Activated CD4-positive, alpha-beta memory T cell treated with anti-CD3 and anti-CD28 coated beads for 36 hours (primary cell): Measurements from ENCODE around the gene OTOG. TPM values are rescaled to one million over a fixed set of nuclear protein-coding genes. Genes with fewer than 3 reads are reported as not detected.

Source experiments
- CTCF ChIA-PET: fragments of 350-600 bp; sonication (Branson Sonifier 250); formaldehyde crosslinking; loops from one replicate; lab custom pipeline; 2021; ENCODE audit warnings: antibody characterized with exemption, inconsistent platforms; lab: Charles Lee
- POLR2A ChIA-PET: fragments of 350-600 bp; sonication (Branson Sonifier 250); formaldehyde crosslinking; loops from one replicate; lab custom pipeline; 2021; ENCODE audit warnings: antibody characterized with exemption; lab: Charles Lee
- DNase-seq: peaks from one replicate; pipeline ENCODE4 v3.0.0-alpha.2; 2020
- H3K27ac Mint-ChIP-seq: one replicate; pipeline ENCODE4 v1.8.0; 2021; ENCODE audit warnings: mixed read lengths
- H3K27me3 Mint-ChIP-seq: one replicate; pipeline ENCODE4 v1.8.0; 2021; ENCODE audit warnings: mixed read lengths
- H3K36me3 Mint-ChIP-seq: one replicate; pipeline ENCODE4 v1.8.0; 2021; ENCODE audit warnings: mixed read lengths
- H3K4me1 Mint-ChIP-seq: one replicate; pipeline ENCODE4 v1.8.0; 2021; ENCODE audit warnings: low read depth, mixed read lengths
- H3K4me3 Mint-ChIP-seq: one replicate; pipeline ENCODE4 v1.8.0; 2021; ENCODE audit warnings: mild to moderate bottlenecking, mixed read lengths
- H3K9me3 Mint-ChIP-seq: one replicate; pipeline ENCODE4 v1.8.0; 2021; ENCODE audit warnings: mixed read lengths
- intact Hi-C: fragments of 100-400 bp; cut with micrococcal nuclease; formaldehyde crosslinking; loops from one replicate; pipeline ENCODE4 v1.15.1; 2023
- total RNA-seq, 2 experiments: library from RNA; stranded (reverse); gene quantifications; one replicate each; pipeline ENCODE4 v1.2.3, GENCODE V29; 2021

OTOG gene
- total RNA-seq, 2 experiments from 2014 or later: not detected

DNA sequence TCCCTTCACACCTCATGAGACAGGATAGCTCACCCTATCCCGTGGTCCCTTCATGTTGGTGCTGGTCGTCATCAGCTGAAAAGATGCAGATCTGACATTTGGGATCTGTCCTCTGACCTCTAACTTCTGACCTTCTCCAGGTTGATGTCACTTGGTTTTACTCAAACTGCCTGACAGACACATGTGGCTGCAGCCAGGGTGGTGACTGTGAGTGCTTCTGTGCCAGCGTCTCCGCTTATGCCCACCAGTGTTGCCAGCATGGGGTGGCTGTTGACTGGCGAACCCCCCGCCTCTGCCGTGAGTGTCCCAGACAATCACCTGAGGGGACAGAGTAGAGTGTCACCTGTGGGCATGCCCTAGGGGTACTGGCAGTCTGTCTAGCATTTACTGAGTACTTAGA is 49.7 kb downstream of the OTOG start:
- H3K27ac Mint-ChIP-seq: no peak overlapping the region
- ChIA-PET POLR2A (no interaction called here), CTCF (interaction anchor here (0.9 to 2.2 kb wide), 2 partner anchors 31 to 134 kb away, joined by 3 to 10 read pairs; no protein-coding TSS in a partner anchor)
- no peaks in the 10 kb centered on the region for H3K36me3 Mint-ChIP-seq
- H3K4me3 Mint-ChIP-seq: no peak overlapping the region
- H3K4me1 Mint-ChIP-seq: peaks cover 9% of the 10 kb centered on the region
- peak; percentile 5 for DNase-seq
- intact Hi-C loops: no loop called here
- peaks cover 6% of the 10 kb centered on the region for H3K27me3 Mint-ChIP-seq
- no peaks in the 10 kb centered on the region for H3K9me3 Mint-ChIP-seq

DNA sequence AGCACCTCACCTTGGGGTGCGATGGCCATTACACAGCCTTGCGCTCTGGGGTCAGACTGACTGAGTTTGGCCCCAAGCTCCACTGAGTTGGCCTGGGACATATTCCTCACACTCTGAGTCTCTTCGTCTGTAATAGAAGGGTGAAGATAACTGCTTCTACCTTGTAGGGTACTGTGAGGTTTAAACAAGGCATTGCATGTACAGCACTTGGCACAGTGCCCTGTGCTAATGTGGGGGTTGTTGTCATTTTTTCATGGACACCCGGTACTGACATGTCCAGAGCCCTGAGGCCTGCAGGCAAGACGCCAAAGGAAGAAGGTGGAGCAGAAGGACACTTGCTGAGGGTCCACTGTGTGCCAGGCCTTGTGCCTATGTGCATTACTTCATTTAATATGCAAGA is 50.7 kb downstream of the OTOG start:
- DNase-seq: peak; percentile 5
- intact Hi-C loops: no loop called here
- CTCF ChIA-PET: interaction anchor here (0.9 to 2.2 kb wide), 4 partner anchors 30 to 214 kb away, joined by 3 to 10 read pairs (median 4); no protein-coding TSS in a partner anchor
- peaks cover 10% of the 10 kb centered on the region for H3K4me1 Mint-ChIP-seq
- H3K4me3 Mint-ChIP-seq: no peak overlapping the region
- no peak overlapping the region for H3K27ac Mint-ChIP-seq
- POLR2A ChIA-PET: no interaction called here
- H3K36me3 Mint-ChIP-seq: no peaks in the 10 kb centered on the region
- no peaks in the 10 kb centered on the region for H3K9me3 Mint-ChIP-seq
- peaks cover 3% of the 10 kb centered on the region for H3K27me3 Mint-ChIP-seq

GRCh38 chr11:17598700-17599459 is 51.8 kb downstream of the OTOG start:
- POLR2A ChIA-PET: no interaction called here
- intact Hi-C loops: loop anchor here (1.0 kb wide), 2 partner anchors 132 to 380 kb away; no protein-coding TSS in a partner anchor
- Mint-ChIP-seq H3K27me3 (peaks cover 3% of the 10 kb centered on the region), H3K4me3 (no peak overlapping the region), H3K4me1 (peaks cover 10% of the 10 kb centered on the region), H3K36me3 (no peaks in the 10 kb centered on the region), H3K9me3 (no peaks in the 10 kb centered on the region), H3K27ac (no peak overlapping the region)
- CTCF ChIA-PET: interaction anchor here (0.7 to 3.5 kb wide), 25 partner anchors 9 to 402 kb away, joined by 3 to 23 read pairs (median 4); partner anchors contain the start of genes KCNJ11 and USH1C
- peak; percentile 80 for DNase-seq

DNA sequence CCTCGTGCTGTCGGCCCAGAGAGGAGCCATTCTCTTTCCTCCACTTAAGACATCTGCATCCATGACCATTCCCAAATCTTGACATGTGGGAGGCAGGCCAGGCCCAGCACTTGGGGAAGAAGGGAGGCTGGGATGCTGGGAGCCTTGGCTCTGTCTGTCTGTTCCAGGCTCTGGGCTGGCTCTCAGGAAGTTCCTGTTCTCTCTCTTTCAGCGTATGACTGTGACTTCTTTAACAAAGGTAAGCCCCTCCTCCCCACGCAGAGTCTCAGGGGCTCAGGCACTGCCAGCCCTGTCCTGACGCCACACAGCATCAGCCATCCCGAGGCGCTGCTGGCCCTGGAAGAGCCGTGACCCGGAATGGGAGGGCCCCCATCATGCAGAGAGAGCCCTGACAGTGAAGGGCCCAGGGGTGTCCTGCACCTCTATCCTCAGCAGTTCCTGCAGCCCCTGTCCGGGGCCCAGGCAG is 52.4 kb downstream of the OTOG start:
- POLR2A ChIA-PET: no interaction called here
- Mint-ChIP-seq H3K9me3 (no peaks in the 10 kb centered on the region), H3K4me3 (no peak overlapping the region), H3K27ac (no peak overlapping the region), H3K27me3 (no peaks in the 10 kb centered on the region), H3K36me3 (no peaks in the 10 kb centered on the region), H3K4me1 (peaks cover 10% of the 10 kb centered on the region)
- peak; percentile 5 for DNase-seq
- intact Hi-C loops: loop anchor here (1.0 kb wide), 2 partner anchors 132 to 380 kb away; no protein-coding TSS in a partner anchor
- CTCF ChIA-PET: interaction anchor here (0.7 to 3.5 kb wide), 20 partner anchors 9 to 401 kb away, joined by 3 to 23 read pairs (median 4); partner anchors contain the start of gene USH1C

DNA sequence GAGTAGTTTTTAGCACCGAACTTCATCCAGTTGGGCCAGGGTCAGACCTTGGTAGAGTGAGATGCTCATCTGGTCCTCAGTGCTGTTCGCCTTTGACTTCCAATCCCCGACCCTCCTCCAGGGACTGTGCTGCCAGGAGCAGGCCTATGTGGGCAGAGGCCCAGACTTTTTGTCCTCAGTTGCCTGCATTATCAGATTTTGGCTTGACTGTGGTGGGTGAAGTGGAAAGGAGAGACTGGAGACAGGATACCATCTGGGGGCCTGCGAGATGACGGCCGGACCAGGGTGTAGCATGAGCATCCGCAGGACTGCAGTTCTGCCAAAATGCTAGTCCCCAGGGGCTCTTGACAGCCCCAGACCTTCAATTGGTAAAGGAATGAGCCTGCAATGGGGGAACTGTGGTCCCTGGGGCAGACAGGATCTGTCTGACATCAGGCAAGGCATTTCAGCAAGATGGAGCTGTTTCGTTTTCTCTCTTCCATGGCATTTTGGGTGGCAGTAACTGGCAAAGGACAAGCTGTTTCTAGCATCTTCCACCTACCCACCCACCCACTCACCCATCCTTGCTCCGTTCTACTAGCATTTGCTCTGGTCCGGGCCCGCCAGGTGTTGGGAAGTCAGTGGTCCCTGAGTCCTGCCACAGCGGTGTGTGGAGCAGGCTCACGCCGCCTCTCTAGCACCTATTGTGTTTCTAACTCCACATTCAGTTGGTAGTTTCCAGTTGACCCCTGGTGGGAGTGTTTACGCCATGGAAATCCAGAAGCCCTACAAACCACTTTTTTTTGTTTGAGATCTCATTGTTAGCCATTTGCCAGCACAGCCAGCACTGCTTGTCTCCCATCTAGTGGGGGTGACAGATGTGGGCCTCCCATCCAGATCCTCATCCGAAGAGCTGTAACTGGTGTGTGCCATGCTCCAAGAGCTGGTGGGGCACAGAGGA is 53.5 kb downstream of the OTOG start:
- no peak overlapping the region for H3K27ac Mint-ChIP-seq
- no peaks in the 10 kb centered on the region for H3K27me3 Mint-ChIP-seq
- H3K4me1 Mint-ChIP-seq: peaks cover 10% of the 10 kb centered on the region
- H3K36me3 Mint-ChIP-seq: no peaks in the 10 kb centered on the region
- ChIA-PET CTCF (interaction anchor here (0.6 to 3.5 kb wide), 5 partner anchors 17 to 377 kb away, joined by 3 to 23 read pairs (median 7); no protein-coding TSS in a partner anchor), POLR2A (interaction anchor here (0.6 kb wide), 1 partner anchor 138 kb away, joined by 3 read pairs; no protein-coding TSS in a partner anchor)
- peak; percentile 5 for DNase-seq
- no peaks in the 10 kb centered on the region for H3K9me3 Mint-ChIP-seq
- H3K4me3 Mint-ChIP-seq: no peak overlapping the region
- intact Hi-C loops: no loop called here

DNA sequence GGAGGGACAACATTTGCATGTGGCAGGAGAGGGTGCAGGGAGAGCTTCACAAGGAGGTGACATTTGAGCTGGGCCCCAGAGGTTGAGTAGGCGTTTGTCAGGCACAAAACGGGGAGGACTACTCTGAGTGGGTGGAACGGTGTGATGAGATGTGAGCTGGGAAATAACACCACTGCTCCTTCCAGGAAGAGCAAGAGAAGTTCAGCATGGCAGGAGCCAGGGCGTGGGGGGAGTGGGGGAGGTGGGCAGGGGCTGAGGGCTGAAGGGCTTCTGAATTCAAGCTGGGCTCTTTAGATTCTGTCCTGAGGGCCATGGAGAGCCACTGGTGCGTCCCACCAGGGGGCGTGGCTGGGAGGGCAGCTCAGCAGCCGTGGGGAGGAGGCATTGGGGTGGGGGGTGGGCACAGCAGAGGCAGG is 54.2 kb downstream of the OTOG start:
- intact Hi-C loops: no loop called here
- DNase-seq: peak; percentile 9
- no peaks in the 10 kb centered on the region for H3K27me3 Mint-ChIP-seq
- H3K27ac Mint-ChIP-seq: no peak overlapping the region
- H3K4me1 Mint-ChIP-seq: peaks cover 10% of the 10 kb centered on the region
- POLR2A ChIA-PET: interaction anchor here (0.6 kb wide), 1 partner anchor 137 kb away, joined by 3 read pairs; no protein-coding TSS in a partner anchor
- no peaks in the 10 kb centered on the region for H3K9me3 Mint-ChIP-seq
- H3K4me3 Mint-ChIP-seq: no peak overlapping the region
- CTCF ChIA-PET: interaction anchor here (0.6 to 3.5 kb wide), 2 partner anchors 119 to 129 kb away, joined by 3 to 23 read pairs; no protein-coding TSS in a partner anchor
- no peaks in the 10 kb centered on the region for H3K36me3 Mint-ChIP-seq

GRCh38 chr11:17601676-17602075 is 54.6 kb downstream of the OTOG start:
- Mint-ChIP-seq H3K27me3 (no peaks in the 10 kb centered on the region), H3K36me3 (no peaks in the 10 kb centered on the region), H3K9me3 (no peaks in the 10 kb centered on the region), H3K4me1 (peaks cover 10% of the 10 kb centered on the region), H3K4me3 (no peak overlapping the region), H3K27ac (no peak overlapping the region)
- peak; percentile 3 for DNase-seq
- ChIA-PET CTCF (interaction anchor here (1.1 to 3.5 kb wide), 2 partner anchors 129 kb away, joined by 3 to 23 read pairs; no protein-coding TSS in a partner anchor), POLR2A (interaction anchor here (0.6 kb wide), 1 partner anchor 137 kb away, joined by 3 read pairs; no protein-coding TSS in a partner anchor)
- intact Hi-C loops: no loop called here

GRCh38 chr11:17602105-17603001 is 55.3 kb downstream of the OTOG start:
- peak; percentile 4 for DNase-seq
- no peaks in the 10 kb centered on the region for H3K27me3 Mint-ChIP-seq
- CTCF ChIA-PET: interaction anchor here (1.1 kb wide), 1 partner anchor 129 kb away, joined by 3 read pairs; no protein-coding TSS in a partner anchor
- H3K4me1 Mint-ChIP-seq: peaks cover 10% of the 10 kb centered on the region
- POLR2A ChIA-PET: no interaction called here
- intact Hi-C loops: no loop called here
- H3K27ac Mint-ChIP-seq: no peak overlapping the region
- no peaks in the 10 kb centered on the region for H3K36me3 Mint-ChIP-seq
- no peaks in the 10 kb centered on the region for H3K9me3 Mint-ChIP-seq
- no peak overlapping the region for H3K4me3 Mint-ChIP-seq

DNA sequence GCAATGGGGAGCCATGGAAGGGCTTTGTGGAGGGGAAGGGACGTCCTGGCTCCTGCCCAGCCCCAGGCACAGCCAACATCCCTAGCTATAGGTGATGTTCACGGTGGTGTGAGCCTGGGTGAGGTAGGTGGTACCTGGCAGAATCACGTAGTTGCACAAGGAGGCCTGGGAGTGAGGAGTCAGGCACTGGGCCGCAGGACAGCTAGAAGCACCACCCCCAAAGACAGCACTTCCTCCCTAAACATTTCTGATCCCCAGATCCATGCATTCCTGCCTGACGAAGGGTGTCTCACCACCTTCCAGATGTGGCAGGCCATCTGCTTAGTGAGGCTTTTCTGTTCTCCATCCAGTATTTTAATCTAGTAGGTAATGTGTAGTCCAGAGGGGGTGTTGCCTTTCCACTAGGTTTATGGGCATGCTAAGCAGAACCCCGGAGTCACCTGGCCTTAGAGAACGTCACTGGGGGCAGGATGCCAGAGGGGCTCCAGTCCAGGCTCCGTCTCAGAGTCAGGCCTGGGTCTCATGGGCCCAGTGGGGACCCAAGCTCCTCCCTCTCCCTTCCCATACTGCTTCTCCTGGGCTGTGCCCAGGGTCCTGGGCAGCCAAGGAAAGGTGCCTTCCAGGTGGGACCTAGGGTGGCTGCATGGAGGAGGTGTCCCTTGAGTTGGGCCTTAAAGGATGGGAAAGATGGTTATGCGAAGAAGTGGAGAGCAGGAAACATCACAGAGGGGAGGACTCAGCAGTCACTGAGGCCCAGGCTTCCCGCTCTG is 56.2 kb downstream of the OTOG start:
- Mint-ChIP-seq H3K36me3 (no peaks in the 10 kb centered on the region), H3K27ac (no peak overlapping the region), H3K27me3 (no peaks in the 10 kb centered on the region), H3K9me3 (no peaks in the 10 kb centered on the region), H3K4me3 (no peak overlapping the region), H3K4me1 (peaks cover 10% of the 10 kb centered on the region)
- DNase-seq: peak; percentile 4
- CTCF ChIA-PET: no interaction called here
- intact Hi-C loops: no loop called here
- POLR2A ChIA-PET: no interaction called here

DNA sequence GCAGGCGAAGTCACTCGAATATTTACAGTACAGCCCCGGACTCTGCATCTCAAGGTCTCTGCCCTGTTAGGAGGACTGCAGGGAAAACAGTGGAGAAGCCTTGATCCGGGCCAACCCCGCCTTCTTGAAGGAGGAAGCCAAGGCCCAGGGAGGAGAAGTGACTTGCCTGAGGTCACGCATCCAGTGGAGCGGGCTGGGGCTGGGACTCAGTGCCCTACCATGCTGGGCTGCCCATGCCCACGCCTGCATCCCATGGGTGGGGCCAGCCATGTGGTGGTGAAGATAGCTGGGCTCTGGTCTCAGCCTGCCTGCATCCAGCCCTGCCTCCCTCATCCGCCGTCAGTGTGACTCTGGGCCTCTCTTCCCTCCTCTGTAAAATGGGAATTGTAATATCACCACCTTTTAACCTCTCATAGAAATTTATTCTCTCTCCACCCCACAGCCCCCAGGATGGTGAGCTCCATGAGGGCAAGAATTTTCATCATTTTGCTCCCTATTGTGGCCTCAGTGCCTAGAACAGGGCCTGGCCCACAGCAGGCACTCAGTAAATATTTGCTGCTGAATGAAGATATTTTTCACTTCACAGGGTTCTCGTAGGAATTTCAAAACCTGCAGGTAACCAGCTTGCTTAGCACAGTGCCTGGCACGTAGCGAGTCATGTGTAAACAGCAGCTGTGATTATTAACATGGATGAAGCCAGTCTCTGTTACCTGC is 57.3 kb downstream of the OTOG start:
- Mint-ChIP-seq H3K27me3 (no peaks in the 10 kb centered on the region), H3K9me3 (no peaks in the 10 kb centered on the region), H3K4me1 (peaks cover 10% of the 10 kb centered on the region), H3K36me3 (no peaks in the 10 kb centered on the region), H3K27ac (no peak overlapping the region), H3K4me3 (no peak overlapping the region)
- ChIA-PET CTCF (interaction anchor here (1.1 kb wide), 1 partner anchor 375 kb away, joined by 3 read pairs; no protein-coding TSS in a partner anchor), POLR2A (no interaction called here)
- peak; percentile 7 for DNase-seq
- intact Hi-C loops: no loop called here
